HFFc6 (cell line): ENCODE results near the gene PRR15. TPM values are rescaled to one million over a fixed set of nuclear protein-coding genes. Genes with fewer than 3 reads are reported as not detected.

Source experiments
- DNase-seq: peaks from one replicate; pipeline ENCODE4 v3.0.0-alpha.2; 2018
- H3K27ac Mint-ChIP-seq: 2 replicates; pipeline ENCODE4 v1.8.0; 2020; ENCODE audit warnings: mild to moderate bottlenecking, mixed read lengths
- H3K27me3 Mint-ChIP-seq: 2 replicates; pipeline ENCODE4 v1.8.0; 2021; ENCODE audit warnings: mild to moderate bottlenecking, moderate library complexity, mixed read lengths; ENCODE audit not compliant: insufficient read depth
- H3K36me3 Mint-ChIP-seq: 2 replicates; pipeline ENCODE4 v1.8.0; 2021; ENCODE audit warnings: low read depth, mixed read lengths
- H3K4me1 Mint-ChIP-seq: 2 replicates; pipeline ENCODE4 v1.8.0; 2020; ENCODE audit warnings: low read depth, mixed read lengths
- H3K4me3 Mint-ChIP-seq: 2 replicates; pipeline ENCODE4 v1.8.0; 2020; ENCODE audit warnings: mild to moderate bottlenecking, moderate library complexity, mixed read lengths
- H3K9me3 Mint-ChIP-seq: 2 replicates; pipeline ENCODE4 v1.8.0; 2020; ENCODE audit warnings: mild to moderate bottlenecking, mixed read lengths
- total RNA-seq, 6 experiments: library from RNA; stranded (reverse); fragmentation: NEBNext Ultra II Directional; extraction: Animal tissue kit (Norgen Biotek cat#: 25700); gene quantifications; 2 replicates in 1 of 6; 3 replicates in 5 of 6; pipeline ENCODE4 v1.2.3, GENCODE V29; 2021
- TF ChIP-seq, protein P1 (sequence below): fragments of 200-600 bp; sonication (generic); IDR thresholded peaks from 2 replicates; pipeline ENCODE4 v1.5.0; 2021; ENCODE audit warnings: antibody characterized with exemption, mild to moderate bottlenecking

The PRR15 gene
- total RNA-seq, 6 experiments from 2014 or later = 0.10 to 0.64 (median 0.31) TPM; not detected in 3

GRCh38 chr7:29556405-29557195 lies 7.0 kb upstream of the PRR15 start:
- H3K4me1 Mint-ChIP-seq = peaks cover 6% of the 10 kb centered on the region; the same call in 1 of the 2 replicates
- no peak overlapping the region for H3K4me3 Mint-ChIP-seq
- TF ChIP-seq, protein P1, sequence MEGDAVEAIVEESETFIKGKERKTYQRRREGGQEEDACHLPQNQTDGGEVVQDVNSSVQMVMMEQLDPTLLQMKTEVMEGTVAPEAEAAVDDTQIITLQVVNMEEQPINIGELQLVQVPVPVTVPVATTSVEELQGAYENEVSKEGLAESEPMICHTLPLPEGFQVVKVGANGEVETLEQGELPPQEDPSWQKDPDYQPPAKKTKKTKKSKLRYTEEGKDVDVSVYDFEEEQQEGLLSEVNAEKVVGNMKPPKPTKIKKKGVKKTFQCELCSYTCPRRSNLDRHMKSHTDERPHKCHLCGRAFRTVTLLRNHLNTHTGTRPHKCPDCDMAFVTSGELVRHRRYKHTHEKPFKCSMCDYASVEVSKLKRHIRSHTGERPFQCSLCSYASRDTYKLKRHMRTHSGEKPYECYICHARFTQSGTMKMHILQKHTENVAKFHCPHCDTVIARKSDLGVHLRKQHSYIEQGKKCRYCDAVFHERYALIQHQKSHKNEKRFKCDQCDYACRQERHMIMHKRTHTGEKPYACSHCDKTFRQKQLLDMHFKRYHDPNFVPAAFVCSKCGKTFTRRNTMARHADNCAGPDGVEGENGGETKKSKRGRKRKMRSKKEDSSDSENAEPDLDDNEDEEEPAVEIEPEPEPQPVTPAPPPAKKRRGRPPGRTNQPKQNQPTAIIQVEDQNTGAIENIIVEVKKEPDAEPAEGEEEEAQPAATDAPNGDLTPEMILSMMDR = peak; percentile 37
- no peak overlapping the region for H3K27ac Mint-ChIP-seq
- peaks cover 15% of the 10 kb centered on the region for H3K27me3 Mint-ChIP-seq
- H3K9me3 Mint-ChIP-seq = no peaks in the 10 kb centered on the region
- H3K36me3 Mint-ChIP-seq = no peaks in the 10 kb centered on the region
- no peak for DNase-seq

GRCh38 chr7:29557954-29558353 lies 5.7 kb upstream of the PRR15 start:
- DNase-seq = peak; percentile 34
- Mint-ChIP-seq H3K36me3 (no peaks in the 10 kb centered on the region), H3K9me3 (no peaks in the 10 kb centered on the region), H3K27me3 (peaks cover 11% of the 10 kb centered on the region), H3K27ac (no peak overlapping the region), H3K4me3 (no peak overlapping the region), H3K4me1 (peaks cover 6% of the 10 kb centered on the region; the same call in 1 of the 2 replicates)
- TF ChIP-seq, protein P1 = no peak

- H3K4me1 Mint-ChIP-seq = peaks cover 34% of the 10 kb centered on the region
- no peak overlapping the region for H3K4me3 Mint-ChIP-seq
- TF ChIP-seq, protein P1 = no peak
- no peak for DNase-seq
- H3K27ac Mint-ChIP-seq = no peak overlapping the region
- H3K9me3 Mint-ChIP-seq = no peaks in the 10 kb centered on the region
- peaks cover 20% of the 10 kb centered on the region for H3K27me3 Mint-ChIP-seq
- H3K36me3 Mint-ChIP-seq = no peaks in the 10 kb centered on the region
Measured at GRCh38 chr7:29561271-29561670, 2.4 kb upstream of the PRR15 start.

- Mint-ChIP-seq H3K4me1 (peaks cover 40% of the 10 kb centered on the region), H3K27me3 (peaks cover 26% of the 10 kb centered on the region), H3K27ac (no peak overlapping the region), H3K4me3 (no peak overlapping the region), H3K36me3 (no peaks in the 10 kb centered on the region), H3K9me3 (no peaks in the 10 kb centered on the region)
- no peak for DNase-seq
- TF ChIP-seq, protein P1 = no peak
Measured at GRCh38 chr7:29562307-29562706, 1.3 kb upstream of the PRR15 start.

- Mint-ChIP-seq H3K27me3 (peaks cover 24% of the 10 kb centered on the region), H3K27ac (peak overlapping the region; percentile 25; the same call in 1 of the 2 replicates), H3K9me3 (no peaks in the 10 kb centered on the region), H3K4me1 (peaks cover 34% of the 10 kb centered on the region), H3K4me3 (peak overlapping the region; percentile 90), H3K36me3 (no peaks in the 10 kb centered on the region)
- peak; percentile 61 for DNase-seq
- TF ChIP-seq, protein P1 = no peak
Measured at GRCh38 chr7:29564496-29565223, 1.0 kb downstream of the PRR15 start.
